ENCODE measurements around the gene NDUFAF2.

DNA sequence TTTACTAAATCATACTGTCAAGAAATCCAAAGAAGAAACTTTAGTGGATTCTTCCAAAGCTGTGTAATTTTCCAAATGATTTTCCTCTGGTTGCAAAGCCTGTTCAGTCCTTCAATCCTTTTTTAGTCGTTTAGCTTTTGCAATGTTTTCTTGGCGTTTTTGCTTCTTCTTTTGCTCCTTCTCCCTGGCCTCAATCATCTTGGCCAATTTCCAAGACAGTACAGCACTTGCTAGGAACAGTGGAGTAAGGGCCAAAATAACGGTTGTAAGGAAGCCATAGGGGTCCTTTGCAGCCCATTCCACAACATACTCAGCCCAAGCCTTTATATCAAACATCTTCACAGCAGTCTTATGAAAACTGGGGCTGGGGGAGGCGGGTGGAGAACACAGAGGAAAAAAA, 214.8 kb downstream of the NDUFAF2 start:
- no peak for TF ChIP-seq POLR2A (IDR thresholded peaks at IDR 0.05; ENCODE audit: low read length)
- no peak for TF ChIP-seq GATA1 (IDR thresholded peaks at IDR 0.05; ENCODE audit: low read depth, low read length)
